Natural killer cell (primary cell): ENCODE results near the gene RFPL3. TPM values are rescaled to one million over a fixed set of nuclear protein-coding genes. Genes with fewer than 3 reads are reported as not detected.

Experiments used
- ATAC-seq, 3 donors: fragments of 150-1000 bp in 2 of 3; fragments of 200-7000 bp in 1 of 3; cut with Tn5 transposase; 1 replicate in 1 of 3; 2 replicates in 2 of 3; pipeline ENCODE4 v1.10.0; 2021; ENCODE audit warnings: mild to moderate bottlenecking in 2 of 3, moderate library complexity in 2 of 3
- DNase-seq, 2 donors: peaks; one replicate each; pipeline versions ENCODE4 v3.0.0 to v3.0.0-alpha.2; 2013 to 2021; ENCODE audit warnings: mixed read lengths in 1 of 2
- H3K27ac ChIP-seq: one replicate; pipeline ENCODE4 v1.5.1; 2013; ENCODE audit warnings: mild to moderate bottlenecking, low read length
- H3K27me3 ChIP-seq: one replicate; pipeline ENCODE4 v1.6.1; 2013; ENCODE audit warnings: low read length; ENCODE audit not compliant: control insufficient read depth, insufficient read depth
- H3K36me3 ChIP-seq: one replicate; pipeline ENCODE4 v1.6.1; 2013; ENCODE audit warnings: low read length; ENCODE audit not compliant: control insufficient read depth, insufficient read depth
- H3K4me1 ChIP-seq: one replicate; pipeline ENCODE4 v1.6.1; 2013; ENCODE audit warnings: low read length; ENCODE audit not compliant: control insufficient read depth, insufficient read depth
- H3K4me3 ChIP-seq: one replicate; pipeline ENCODE4 v1.5.1; 2013; ENCODE audit warnings: low read length
- H3K9me3 ChIP-seq: one replicate; pipeline ENCODE4 v1.6.1; 2013; ENCODE audit warnings: low read length; ENCODE audit not compliant: control insufficient read depth, insufficient read depth
- H3K27ac Mint-ChIP-seq, 2 donors: one replicate each; pipeline ENCODE4 v1.8.0; 2022; ENCODE audit warnings: mild to moderate bottlenecking in 2 of 2, mixed read lengths in 2 of 2, moderate library complexity in 1 of 2
- H3K27me3 Mint-ChIP-seq, 2 donors: one replicate each; pipeline ENCODE4 v1.8.0; 2022; ENCODE audit warnings: low read depth in 2 of 2, mixed read lengths in 2 of 2
- H3K36me3 Mint-ChIP-seq: one replicate; pipeline ENCODE4 v1.8.0; 2022; ENCODE audit warnings: mixed read lengths
- H3K4me1 Mint-ChIP-seq, 2 donors: one replicate each; pipeline ENCODE4 v1.8.0; 2022; ENCODE audit warnings: mixed read lengths in 2 of 2
- H3K4me3 Mint-ChIP-seq: one replicate; pipeline ENCODE4 v1.8.0; 2022; ENCODE audit warnings: mild to moderate bottlenecking, moderate library complexity, mixed read lengths
- H3K9me3 Mint-ChIP-seq, 2 donors: one replicate each; pipeline ENCODE4 v1.8.0; 2022; ENCODE audit warnings: mixed read lengths in 2 of 2
- CTCF ChIP-seq: fragments of 200-600 bp; IDR thresholded peaks from one replicate; pipeline ENCODE4 v1.8.0; 2022; ENCODE audit warnings: antibody characterized with exemption
- WGBS: methylation state at CpG from one replicate; pipeline ENCODE4 v1.1.7; 2013; ENCODE audit warnings: missing lambda C conversion rate; ENCODE audit not compliant: insufficient coverage; 5-methylcytosine and 5-hydroxymethylcytosine counted together
- intact Hi-C: fragments of 100-400 bp; cut with micrococcal nuclease; formaldehyde crosslinking; loops from one replicate; pipeline ENCODE4 v1.14.2; 2022
- total RNA-seq, 4 donors: library from RNA; stranded (reverse); fragments of 120-200 nt in 1 of 4; gene quantifications; one replicate each; pipeline versions ENCODE4 v1.2.3 to v1.2.4, GENCODE V29; 2013 to 2022

Gene RFPL3
- total RNA-seq, 3 donors from 2014 or later (not counting 1 experiment from before 2014, with no cell fraction given), result not detected

DNA sequence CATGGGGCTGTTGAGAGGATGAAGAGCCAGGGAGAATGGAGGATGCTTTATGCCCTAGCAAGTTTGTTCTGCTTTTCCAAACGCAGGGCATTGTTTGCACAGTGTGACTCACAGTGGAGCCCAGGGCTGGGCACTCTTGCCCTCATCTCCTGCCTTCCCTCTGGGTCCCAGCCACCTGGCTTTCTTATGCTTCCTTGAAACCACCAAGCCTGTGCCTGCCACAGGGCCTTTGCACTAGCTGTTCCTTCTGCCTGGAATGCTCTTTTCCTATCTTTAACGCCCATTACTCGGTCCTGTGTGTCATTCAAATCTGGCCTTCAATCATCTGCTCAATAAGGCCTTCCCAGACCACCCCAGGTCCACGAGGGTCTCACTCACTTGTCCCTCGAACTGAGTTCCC lies 46.9 kb upstream of the RFPL3 start:
- no peak for TF ChIP-seq CTCF
- no peak overlapping the region for H3K4me3 ChIP-seq
- no peak for DNase-seq
- Mint-ChIP-seq H3K36me3 (no peaks in the 10 kb centered on the region), H3K9me3 (no peaks in the 10 kb centered on the region), H3K4me1 (no peaks in the 10 kb centered on the region), H3K27me3 (peaks cover 13 to 48% of the 10 kb centered on the region in 2 donors), H3K27ac (no peak overlapping the region), H3K4me3 (no peak overlapping the region)
- no peak overlapping the region for H3K27ac ChIP-seq
- ATAC-seq, result no peak
- intact Hi-C loops, result no loop called here
- H3K9me3 ChIP-seq, result no peaks in the 10 kb centered on the region
- 72% methylated on average over 5 of the region's 5 CpGs for WGBS
- H3K36me3 ChIP-seq, result no peaks in the 10 kb centered on the region
- H3K4me1 ChIP-seq, result no peaks in the 10 kb centered on the region
- H3K27me3 ChIP-seq, result no peaks in the 10 kb centered on the region

- peaks cover 11 to 50% of the 10 kb centered on the region in 2 donors for H3K27me3 Mint-ChIP-seq
- WGBS, result 78% methylated on average over 11 of the region's 11 CpGs
- ATAC-seq (no peak), DNase-seq (no peak)
- no peak overlapping the region for H3K27ac Mint-ChIP-seq
- no peaks in the 10 kb centered on the region for H3K9me3 Mint-ChIP-seq
- no peak overlapping the region for H3K4me3 Mint-ChIP-seq
- no peaks in the 10 kb centered on the region for H3K36me3 Mint-ChIP-seq
- Histone ChIP-seq H3K4me3 (no peak overlapping the region), H3K27me3 (no peaks in the 10 kb centered on the region), H3K27ac (no peak overlapping the region), H3K36me3 (no peaks in the 10 kb centered on the region), H3K9me3 (no peaks in the 10 kb centered on the region), H3K4me1 (no peaks in the 10 kb centered on the region)
- no peaks in the 10 kb centered on the region for H3K4me1 Mint-ChIP-seq
- TF ChIP-seq CTCF, result no peak
- intact Hi-C loops, result no loop called here
Measured at GRCh38 chr22:32311551-32312071, 46.1 kb upstream of the RFPL3 start.

GRCh38 chr22:32312748-32313147 lies 44.9 kb upstream of the RFPL3 start:
- Mint-ChIP-seq H3K4me1 (no peaks in the 10 kb centered on the region), H3K27ac (no peak overlapping the region), H3K27me3 (peaks cover 13 to 50% of the 10 kb centered on the region in 2 donors), H3K4me3 (no peak overlapping the region), H3K36me3 (no peaks in the 10 kb centered on the region), H3K9me3 (no peaks in the 10 kb centered on the region)
- no peak overlapping the region for H3K4me3 ChIP-seq
- no peak for ATAC-seq
- TF ChIP-seq CTCF, result no peak
- H3K27me3 ChIP-seq, result no peaks in the 10 kb centered on the region
- intact Hi-C loops, result no loop called here
- WGBS, result 79% methylated on average over 4 of the region's 4 CpGs
- no peaks in the 10 kb centered on the region for H3K9me3 ChIP-seq
- no peaks in the 10 kb centered on the region for H3K36me3 ChIP-seq
- no peak for DNase-seq
- H3K4me1 ChIP-seq, result no peaks in the 10 kb centered on the region
- H3K27ac ChIP-seq, result no peak overlapping the region

- Histone ChIP-seq H3K4me1 (no peaks in the 10 kb centered on the region), H3K36me3 (no peaks in the 10 kb centered on the region), H3K4me3 (no peak overlapping the region), H3K9me3 (no peaks in the 10 kb centered on the region), H3K27ac (no peak overlapping the region), H3K27me3 (no peaks in the 10 kb centered on the region)
- no peak for TF ChIP-seq CTCF
- no peaks in the 10 kb centered on the region for H3K4me1 Mint-ChIP-seq
- no peaks in the 10 kb centered on the region for H3K9me3 Mint-ChIP-seq
- H3K27ac Mint-ChIP-seq, result no peak overlapping the region
- no peak overlapping the region for H3K4me3 Mint-ChIP-seq
- no peak for ATAC-seq
- peaks cover 21 to 46% of the 10 kb centered on the region in 2 donors for H3K27me3 Mint-ChIP-seq
- no peak for DNase-seq
- intact Hi-C loops, result no loop called here
- no peaks in the 10 kb centered on the region for H3K36me3 Mint-ChIP-seq
Measured at GRCh38 chr22:32313532-32313931, 44.1 kb upstream of the RFPL3 start.
